Parathyroid adenoma (tissue), 2 donors: ENCODE results near the gene IRAK2.
"Not testable (repeated sequence)": the region's sequence is repeated elsewhere in the genome, so short reads cannot be mapped to it uniquely, and the experiment has no call there.

Source experiments
- H2AFZ ChIP-seq: fragments of 300-600 bp; sonication (generic); one replicate; pipeline ENCODE4 v1.7.0; 2017; ENCODE audit warnings: antibody characterized with exemption, mild to moderate bottlenecking
- H3K27ac ChIP-seq: fragments of 300-600 bp; sonication (generic); one replicate; pipeline ENCODE4 v1.7.0; 2017
- H3K27me3 ChIP-seq: fragments of 300-600 bp; sonication (generic); one replicate; pipeline ENCODE4 v1.7.0; 2017; ENCODE audit warnings: low read length; ENCODE audit not compliant: control insufficient read depth, insufficient read depth
- H3K36me3 ChIP-seq: fragments of 300-600 bp; sonication (generic); one replicate; pipeline ENCODE4 v1.7.0; 2017; ENCODE audit warnings: low read length; ENCODE audit not compliant: control insufficient read depth, insufficient read depth
- H3K4me1 ChIP-seq: fragments of 300-600 bp; sonication (generic); one replicate; pipeline ENCODE4 v1.7.0; 2017; ENCODE audit warnings: control low read depth
- H3K4me2 ChIP-seq: fragments of 300-600 bp; sonication (generic); one replicate; pipeline ENCODE4 v1.7.0; 2017; ENCODE audit warnings: low read length
- H3K4me3 ChIP-seq: fragments of 300-600 bp; sonication (generic); one replicate; pipeline ENCODE4 v1.7.0; 2017; ENCODE audit warnings: low read depth, low read length
- H3K79me2 ChIP-seq: fragments of 300-600 bp; sonication (generic); one replicate; pipeline ENCODE4 v1.7.0; 2017; ENCODE audit warnings: control low read depth
- H3K9ac ChIP-seq: fragments of 300-600 bp; sonication (generic); one replicate; pipeline ENCODE4 v1.7.0; 2017; ENCODE audit warnings: mild to moderate bottlenecking
- H3K9me3 ChIP-seq: fragments of 300-600 bp; sonication (generic); one replicate; pipeline ENCODE4 v1.7.0; 2017; ENCODE audit warnings: low read length; ENCODE audit not compliant: control insufficient read depth
- CTCF ChIP-seq: fragments of 300-600 bp; sonication (generic); IDR thresholded peaks from one replicate; pipeline ENCODE4 v1.7.0; 2017; ENCODE audit warnings: antibody characterized with exemption, mild to moderate bottlenecking
- donor health status: primary hyperparathyroidism.

The IRAK2 gene

GRCh38 chr3:10150987-10151386, 13.7 kb upstream of the IRAK2 start:
- no peaks in the 10 kb centered on the region for H3K27me3 ChIP-seq
- no peak overlapping the region for H3K9ac ChIP-seq
- no peaks in the 10 kb centered on the region for H3K79me2 ChIP-seq
- H3K27ac ChIP-seq, result no peak overlapping the region
- no peak for TF ChIP-seq CTCF
- H3K4me2 ChIP-seq, result no peak overlapping the region
- H3K9me3 ChIP-seq, result no peaks in the 10 kb centered on the region
- no peak overlapping the region for H3K4me3 ChIP-seq
- no peaks in the 10 kb centered on the region for H3K36me3 ChIP-seq
- H3K4me1 ChIP-seq, result no peaks in the 10 kb centered on the region
- H2AFZ ChIP-seq, result no peak overlapping the region

GRCh38 chr3:10154335-10155122, 10.2 kb upstream of the IRAK2 start:
- H3K79me2 ChIP-seq, result no peaks in the 10 kb centered on the region
- no peak overlapping the region for H3K4me3 ChIP-seq
- H3K9ac ChIP-seq, result no peak overlapping the region
- H3K4me1 ChIP-seq, result no peaks in the 10 kb centered on the region
- no peak overlapping the region for H3K27ac ChIP-seq
- no peaks in the 10 kb centered on the region for H3K9me3 ChIP-seq
- TF ChIP-seq CTCF, result no peak
- no peak overlapping the region for H2AFZ ChIP-seq
- H3K27me3 ChIP-seq, result no peaks in the 10 kb centered on the region
- H3K4me2 ChIP-seq, result no peak overlapping the region
- H3K36me3 ChIP-seq, result no peaks in the 10 kb centered on the region

GRCh38 chr3:10155123-10155472, 9.6 kb upstream of the IRAK2 start:
- H3K4me3 ChIP-seq, result no peak overlapping the region
- no peaks in the 10 kb centered on the region for H3K79me2 ChIP-seq
- H3K4me1 ChIP-seq, result no peaks in the 10 kb centered on the region
- H3K4me2 ChIP-seq, result no peak overlapping the region
- no peak overlapping the region for H3K9ac ChIP-seq
- no peak for TF ChIP-seq CTCF
- no peaks in the 10 kb centered on the region for H3K36me3 ChIP-seq
- H3K27ac ChIP-seq, result no peak overlapping the region
- no peaks in the 10 kb centered on the region for H3K27me3 ChIP-seq
- no peaks in the 10 kb centered on the region for H3K9me3 ChIP-seq
- no peak overlapping the region for H2AFZ ChIP-seq

- Histone ChIP-seq H3K27ac (no peak overlapping the region), H3K79me2 (no peaks in the 10 kb centered on the region), H2AFZ (no peak overlapping the region), H3K4me3 (no peak overlapping the region), H3K4me2 (no peak overlapping the region), H3K27me3 (no peaks in the 10 kb centered on the region), H3K9ac (no peak overlapping the region), H3K4me1 (no peaks in the 10 kb centered on the region), H3K36me3 (no peaks in the 10 kb centered on the region), H3K9me3 (no peaks in the 10 kb centered on the region)
- TF ChIP-seq CTCF, result no peak
Observed at GRCh38 chr3:10155658-10156057, 9.1 kb upstream of the IRAK2 start.

- H3K36me3 ChIP-seq, result no peaks in the 10 kb centered on the region
- no peaks in the 10 kb centered on the region for H3K9me3 ChIP-seq
- H3K27ac ChIP-seq, result no peak overlapping the region
- TF ChIP-seq CTCF, result no peak
- no peaks in the 10 kb centered on the region for H3K79me2 ChIP-seq
- no peak overlapping the region for H3K4me2 ChIP-seq
- H3K27me3 ChIP-seq, result no peaks in the 10 kb centered on the region
- H3K4me3 ChIP-seq, result no peak overlapping the region
- no peak overlapping the region for H2AFZ ChIP-seq
- no peaks in the 10 kb centered on the region for H3K4me1 ChIP-seq
- no peak overlapping the region for H3K9ac ChIP-seq
Observed at GRCh38 chr3:10157031-10157430, 7.7 kb upstream of the IRAK2 start.

GRCh38 chr3:10158555-10158954, 6.2 kb upstream of the IRAK2 start:
- H3K27ac ChIP-seq, H3K36me3 ChIP-seq, H3K27me3 ChIP-seq, H2AFZ ChIP-seq, H3K4me2 ChIP-seq, H3K4me1 ChIP-seq, H3K9ac ChIP-seq, H3K79me2 ChIP-seq, H3K9me3 ChIP-seq, H3K4me3 ChIP-seq: not testable (repeated sequence)
